Lower leg skin (tissue), 4 donors: ENCODE data around the gene SKIDA1. TPM values are rescaled to one million over a fixed set of nuclear protein-coding genes. Genes with fewer than 3 reads are reported as not detected.
A peak's percentile ranks its signal among the peaks of the same experiment; 100 is the strongest.

Experiments
- DNase-seq, 2 donors: peaks; one replicate each; pipeline ENCODE4 v3.0.0-alpha.2; 2019; ENCODE audit warnings: low spot score in 2 of 2
- H3K4me3 ChIP-seq: fragments of 200-600 bp; sonication (generic); 2 replicates; pipeline ENCODE4 v1.5.1; 2017; ENCODE audit warnings: mild to moderate bottlenecking, low read depth; ENCODE audit not compliant: poor library complexity, severe bottlenecking
- CTCF ChIP-seq, 3 donors: fragments of 450-650 bp; IDR thresholded peaks; one replicate each; pipeline ENCODE4 v1.5.1; 2016; ENCODE audit warnings: antibody characterized with exemption in 3 of 3, mild to moderate bottlenecking in 3 of 3, moderate library complexity in 2 of 3
- POLR2A ChIP-seq, 2 donors: fragments of 450-650 bp; IDR thresholded peaks; one replicate each; pipeline ENCODE4 v1.6.1; 2016 to 2017; ENCODE audit warnings: antibody characterized with exemption in 2 of 2, mild to moderate bottlenecking in 1 of 2, moderate library complexity in 1 of 2
- WGBS, 2 donors: methylation state at CpG; one replicate each; pipeline ENCODE4 v1.1.5; 2018; 5-methylcytosine and 5-hydroxymethylcytosine counted together
- intact Hi-C: fragments of 100-400 bp; cut with DNase I; formaldehyde crosslinking; loops from one replicate; pipeline ENCODE4 v1.15.0; 2023; ENCODE audit warnings: low total_unique reads
- total RNA-seq, 4 donors: library from RNA; depleted of rRNA; stranded (reverse); fragments of >200 nt; gene quantifications; one replicate each; pipeline ENCODE4 v1.1.0, GENCODE V29; 2016

The SKIDA1 gene
- total RNA-seq, 4 donors from 2014 or later, result 0.38 to 1.4 (median 0.96) TPM

- no peak for DNase-seq
- WGBS, 2 donors, result 90 to 92% methylated on average over 2 of the region's 2 CpGs
- no peak overlapping the region for H3K4me3 ChIP-seq
- intact Hi-C loops, result loop anchor here (5.0 to 10.0 kb wide), 2 partner anchors 214 to 454 kb away; no protein-coding TSS in a partner anchor
- TF ChIP-seq POLR2A (IDR thresholded peaks at IDR 0.05) (no peak), CTCF (IDR thresholded peaks at IDR 0.05) (no peak)
Observed at GRCh38 chr10:21498377-21498776, 27.1 kb downstream of the SKIDA1 start.

- peak; percentile 83 to 97 for DNase-seq
- WGBS, 2 donors, result 2 to 4% methylated on average over 20 to 35 of the region's 37 CpGs
- no peak for TF ChIP-seq POLR2A (IDR thresholded peaks at IDR 0.05)
- TF ChIP-seq CTCF (IDR thresholded peaks at IDR 0.05), result no peak
- H3K4me3 ChIP-seq, result peak overlapping the region; percentile 58
- intact Hi-C loops, result loop anchor here (5.0 to 10.0 kb wide), 2 partner anchors 212 to 455 kb away; no protein-coding TSS in a partner anchor
Observed at GRCh38 chr10:21497177-21497807, 28.2 kb downstream of the SKIDA1 start.

- WGBS, 2 donors, result 1% methylated on average over 48 to 69 of the region's 72 CpGs
- peak overlapping the region; percentile 58 for H3K4me3 ChIP-seq
- no peak for TF ChIP-seq CTCF (IDR thresholded peaks at IDR 0.05)
- TF ChIP-seq POLR2A (IDR thresholded peaks at IDR 0.05), result no peak
- DNase-seq, result peak in 1 of 2 donors; percentile 87
- intact Hi-C loops, result loop anchor here (5.0 to 10.0 kb wide), 2 partner anchors 212 to 456 kb away; no protein-coding TSS in a partner anchor
Observed at GRCh38 chr10:21496343-21497176, 28.9 kb downstream of the SKIDA1 start.

GRCh38 chr10:21495752-21496342, 29.6 kb downstream of the SKIDA1 start:
- H3K4me3 ChIP-seq, result peak overlapping the region; percentile 58
- WGBS, 2 donors, result 0% methylated on average over 36 to 46 of the region's 58 CpGs
- TF ChIP-seq POLR2A (IDR thresholded peaks at IDR 0.05), result no peak
- TF ChIP-seq CTCF (IDR thresholded peaks at IDR 0.05), result peak in 1 of 3 donors; percentile 61
- DNase-seq, result peak; percentile 70 to 95
- intact Hi-C loops, result loop anchor here (5.0 to 10.0 kb wide), 2 partner anchors 211 to 456 kb away; no protein-coding TSS in a partner anchor

GRCh38 chr10:21495002-21495751, 30.3 kb downstream of the SKIDA1 start:
- peak overlapping the region; percentile 58 for H3K4me3 ChIP-seq
- TF ChIP-seq POLR2A (IDR thresholded peaks at IDR 0.05), result no peak
- no peak for TF ChIP-seq CTCF (IDR thresholded peaks at IDR 0.05)
- intact Hi-C loops, result loop anchor here (5.0 to 10.0 kb wide), 2 partner anchors 210 to 457 kb away; no protein-coding TSS in a partner anchor
- 0 to 1% methylated on average over 41 to 42 of the region's 42 CpGs for WGBS, 2 donors
- peak in 1 of 2 donors; percentile 84 for DNase-seq
